H4 (cell line): ENCODE data around the gene SLU7. TPM values are rescaled to one million over a fixed set of nuclear protein-coding genes. Genes with fewer than 3 reads are reported as not detected.

Experiments used
- DNase-seq: peaks from one replicate; pipeline ENCODE4 v3.0.0-alpha.2; 2015; ENCODE audit warnings: low spot score
- total RNA-seq: library from RNA; depleted of rRNA; stranded (reverse); fragments of >200 nt; shearing (Covaris generic); gene quantifications from 2 replicates; pipeline ENCODE4 v1.2.3, GENCODE V29; 2014; rRNA removed

Gene SLU7
- total RNA-seq, 1 experiment from 2014 or later = 48.3 TPM

- no peak for DNase-seq
Observed at GRCh38 chr5:160367261-160367660, 51.6 kb downstream of the SLU7 start.

GRCh38 chr5:160366230-160366629, 52.7 kb downstream of the SLU7 start:
- DNase-seq = no peak

- DNase-seq = no peak
Observed at GRCh38 chr5:160363660-160364395, 55.1 kb downstream of the SLU7 start.

- no peak for DNase-seq
Observed at GRCh38 chr5:160363211-160363610, 55.7 kb downstream of the SLU7 start.

GRCh38 chr5:160361624-160362228, 57.2 kb downstream of the SLU7 start:
- DNase-seq = no peak

GRCh38 chr5:160360310-160360709, 58.6 kb downstream of the SLU7 start:
- DNase-seq = no peak

GRCh38 chr5:160359816-160360215, 59.1 kb downstream of the SLU7 start:
- DNase-seq = no peak

- no peak for DNase-seq
Observed at GRCh38 chr5:160359242-160359641, 59.6 kb downstream of the SLU7 start.

- DNase-seq = no peak
Observed at GRCh38 chr5:160357861-160358411, 60.9 kb downstream of the SLU7 start.

GRCh38 chr5:160357394-160357793, 61.5 kb downstream of the SLU7 start:
- no peak for DNase-seq

GRCh38 chr5:160356550-160357347, 62.1 kb downstream of the SLU7 start:
- no peak for DNase-seq

GRCh38 chr5:160354666-160355065, 64.2 kb downstream of the SLU7 start:
- DNase-seq = no peak

GRCh38 chr5:160353379-160353778, 65.5 kb downstream of the SLU7 start:
- no peak for DNase-seq

- no peak for DNase-seq
Observed at GRCh38 chr5:160352308-160352707, 66.6 kb downstream of the SLU7 start.

Other genes starting within 250 kb of the SLU7 start
- 2.4 TPM in 1 of 2 replicates, not detected in the other for gene FABP6, start 189.6 kb downstream of the SLU7 start, total RNA-seq
- gene CCNJL, start 106.5 kb downstream of the SLU7 start, total RNA-seq = 6.6 and 7.4 TPM in 2 replicates
- 2.2 and 2.6 TPM in 2 replicates for gene C1QTNF2, start 48.5 kb downstream of the SLU7 start, total RNA-seq
- 7.0 and 10.3 TPM in 2 replicates for gene FAM200C, start 19.0 kb downstream of the SLU7 start, total RNA-seq
- 530 and 556 TPM in 2 replicates for gene PTTG1, start 2.8 kb upstream of the SLU7 start, total RNA-seq